22Rv1 (cell line): Measurements from ENCODE around the gene PCDHGA2.

ENCODE experiments used
- CTCF ChIP-seq: fragments of 450-650 bp; IDR thresholded peaks from 2 replicates; pipeline ENCODE4 v1.5.1; 2017; ENCODE audit warnings: mild to moderate bottlenecking
- ZFX ChIP-seq: fragments of 450-650 bp; IDR thresholded peaks from 2 replicates; pipeline ENCODE4 v1.6.1; 2017; ENCODE audit warnings: antibody characterized with exemption, borderline replicate concordance

GRCh38 chr5:141392429-141393198 is 54.1 kb downstream of the PCDHGA2 start, which contains the start of gene PCDHGA8:
- TF ChIP-seq CTCF (peak; percentile 32), ZFX (no peak)
